ENCODE data around the gene TFRC.
"Not testable (repeated sequence)": the region's sequence is repeated elsewhere in the genome, so short reads cannot be mapped to it uniquely, and the experiment has no call there.

TFRC gene

GRCh38 chr3:196081002-196081833 is 672 bp downstream of the TFRC start:
- DNase-seq = peak; percentile 77

- not testable (repeated sequence) for DNase-seq
These were observed 1.6 kb downstream of the TFRC start for GRCh38 chr3:196080101-196080846.

GRCh38 chr3:196079682-196080081 is 2.2 kb downstream of the TFRC start:
- no peak for DNase-seq

GRCh38 chr3:196075013-196075412 is 6.9 kb downstream of the TFRC start:
- DNase-seq = no peak

GRCh38 chr3:196073255-196073753 is 8.6 kb downstream of the TFRC start:
- peak; percentile 79 for DNase-seq

- no peak for DNase-seq
These were observed 9.6 kb downstream of the TFRC start for GRCh38 chr3:196072313-196072712.

GRCh38 chr3:196068812-196069211 is 13.1 kb downstream of the TFRC start:
- not testable (repeated sequence) for DNase-seq

- no peak for DNase-seq
These were observed 14.5 kb downstream of the TFRC start for GRCh38 chr3:196067439-196067838.

GRCh38 chr3:196063971-196064370 is 17.9 kb downstream of the TFRC start:
- DNase-seq = no peak

GRCh38 chr3:196063456-196063855 is 18.4 kb downstream of the TFRC start:
- no peak for DNase-seq

GRCh38 chr3:196063049-196063448 is 18.8 kb downstream of the TFRC start:
- DNase-seq = no peak

- no peak for DNase-seq
These were observed 21.1 kb downstream of the TFRC start for GRCh38 chr3:196060834-196061233.

- no peak for DNase-seq
These were observed 24.0 kb downstream of the TFRC start for GRCh38 chr3:196057760-196058331.

- not testable (repeated sequence) for DNase-seq
These were observed 25.5 kb downstream of the TFRC start for GRCh38 chr3:196056371-196056770.

GRCh38 chr3:196055683-196056270 is 26.1 kb downstream of the TFRC start:
- peak; percentile 53 for DNase-seq

- no peak for DNase-seq
These were observed 26.6 kb downstream of the TFRC start for GRCh38 chr3:196055240-196055639.

- DNase-seq = no peak
These were observed 27.2 kb downstream of the TFRC start for GRCh38 chr3:196054661-196055060.

- no peak for DNase-seq
These were observed 28.4 kb downstream of the TFRC start for GRCh38 chr3:196053487-196053886.

- DNase-seq = no peak
These were observed 30.4 kb downstream of the TFRC start for GRCh38 chr3:196051282-196052076.

GRCh38 chr3:196050597-196050996 is 31.3 kb downstream of the TFRC start:
- no peak for DNase-seq

GRCh38 chr3:196049653-196050052 is 32.2 kb downstream of the TFRC start:
- DNase-seq = no peak

- no peak for DNase-seq
These were observed 32.8 kb downstream of the TFRC start for GRCh38 chr3:196048922-196049598.

All from islet precursor cell (in vitro differentiated cells).